GM19035 (cell line): ENCODE results near the gene CDK17.
"Not testable (repeated sequence)": the region's sequence is repeated elsewhere in the genome, so short reads cannot be mapped to it uniquely, and the experiment has no call there.

Experiments
- ATAC-seq: cut with Tn5 transposase; IDR thresholded peaks from one replicate; pipeline ENCODE4 v1.9.1; 2021; ENCODE audit not compliant: unreplicated experiment

CDK17 gene

GRCh38 chr12:96359328-96359727 lies 40.9 kb downstream of the CDK17 start:
- no peak for ATAC-seq

- no peak for ATAC-seq
These were observed 43.4 kb downstream of the CDK17 start for GRCh38 chr12:96356831-96357230.

GRCh38 chr12:96354844-96355534 lies 45.2 kb downstream of the CDK17 start:
- ATAC-seq, result no peak

GRCh38 chr12:96354326-96354725 lies 45.9 kb downstream of the CDK17 start:
- ATAC-seq, result no peak

- no peak for ATAC-seq
These were observed 47.9 kb downstream of the CDK17 start for GRCh38 chr12:96352161-96352835.

GRCh38 chr12:96350982-96351381 lies 49.3 kb downstream of the CDK17 start:
- ATAC-seq, result no peak

GRCh38 chr12:96347130-96347699 lies 53.0 kb downstream of the CDK17 start:
- ATAC-seq, result no peak

GRCh38 chr12:96346716-96347115 lies 53.5 kb downstream of the CDK17 start:
- not testable (repeated sequence) for ATAC-seq

GRCh38 chr12:96344124-96344695 lies 56.0 kb downstream of the CDK17 start:
- no peak for ATAC-seq

GRCh38 chr12:96343347-96343954 lies 56.8 kb downstream of the CDK17 start:
- ATAC-seq, result peak; percentile 81

- ATAC-seq, result not testable (repeated sequence)
These were observed 60.6 kb downstream of the CDK17 start for GRCh38 chr12:96339666-96340065.

- ATAC-seq, result no peak
These were observed 61.3 kb downstream of the CDK17 start for GRCh38 chr12:96338852-96339471.

- no peak for ATAC-seq
These were observed 62.3 kb downstream of the CDK17 start for GRCh38 chr12:96337953-96338352.

- ATAC-seq, result no peak
These were observed 63.8 kb downstream of the CDK17 start for GRCh38 chr12:96336489-96336888.

GRCh38 chr12:96335270-96335669 lies 65.0 kb downstream of the CDK17 start:
- ATAC-seq, result peak; percentile 73

GRCh38 chr12:96334502-96334901 lies 65.7 kb downstream of the CDK17 start:
- no peak for ATAC-seq

- ATAC-seq, result no peak
These were observed 70.7 kb downstream of the CDK17 start for GRCh38 chr12:96329545-96329944.

GRCh38 chr12:96329018-96329417 lies 71.2 kb downstream of the CDK17 start:
- ATAC-seq, result no peak

GRCh38 chr12:96327889-96328288 lies 72.3 kb downstream of the CDK17 start:
- ATAC-seq, result peak; percentile 46

GRCh38 chr12:96327346-96327745 lies 72.9 kb downstream of the CDK17 start:
- peak; percentile 64 for ATAC-seq

- ATAC-seq, result no peak
These were observed 73.5 kb downstream of the CDK17 start for GRCh38 chr12:96326628-96327227.
